CD1c-positive myeloid dendritic cell (primary cell): ENCODE results near the gene LY6G5C.

ENCODE experiments used
- DNase-seq: peaks from one replicate; pipeline ENCODE4 v3.0.0-alpha.2; 2016; ENCODE audit errors: extremely low spot score

LY6G5C gene

DNA sequence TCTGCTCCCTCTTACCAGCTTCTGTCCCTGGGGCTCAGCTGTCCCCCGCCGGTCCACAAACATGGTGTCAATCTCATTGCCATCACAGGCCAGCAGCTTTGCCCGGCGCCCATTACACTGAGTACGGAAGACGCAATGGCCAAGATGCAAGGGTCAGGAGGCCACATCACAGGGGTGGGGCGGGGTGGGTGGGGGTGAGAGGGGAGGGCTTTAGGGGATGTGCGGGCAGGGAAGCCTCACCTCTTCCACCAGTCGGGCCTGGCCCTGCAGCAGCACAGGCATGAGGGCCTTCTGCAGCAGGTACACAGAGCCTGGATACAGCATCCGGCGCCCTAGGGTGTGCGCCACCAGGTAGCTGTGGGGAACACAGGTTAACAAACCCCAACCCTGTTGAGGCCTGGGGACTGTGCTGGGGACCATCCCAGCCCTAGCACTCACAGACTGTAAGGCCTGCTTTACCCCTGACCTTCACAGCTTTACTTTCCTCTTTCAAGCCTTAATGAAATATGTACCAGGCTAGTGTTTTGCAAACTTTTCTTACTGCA lies 10.8 kb upstream of the LY6G5C start:
- no peak for DNase-seq

DNA sequence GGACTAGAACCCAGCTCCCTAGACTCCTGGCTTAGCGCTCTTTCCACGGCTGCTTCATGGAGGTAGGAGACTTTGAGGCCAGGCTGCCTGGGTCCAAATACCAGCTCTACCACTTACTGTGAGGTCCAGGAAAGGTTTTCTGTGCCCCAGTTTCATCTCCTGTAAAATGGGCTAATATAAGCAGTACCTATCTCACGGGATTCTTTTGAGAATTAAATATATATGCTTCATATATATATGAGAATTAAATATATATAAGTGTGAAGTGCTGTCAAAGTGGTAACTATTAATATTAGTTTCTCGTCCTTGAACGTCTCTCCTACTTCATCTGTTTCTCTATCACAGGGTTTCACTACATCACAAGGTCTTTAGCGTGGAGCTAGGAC lies 10.2 kb upstream of the LY6G5C start:
- no peak for DNase-seq

DNA sequence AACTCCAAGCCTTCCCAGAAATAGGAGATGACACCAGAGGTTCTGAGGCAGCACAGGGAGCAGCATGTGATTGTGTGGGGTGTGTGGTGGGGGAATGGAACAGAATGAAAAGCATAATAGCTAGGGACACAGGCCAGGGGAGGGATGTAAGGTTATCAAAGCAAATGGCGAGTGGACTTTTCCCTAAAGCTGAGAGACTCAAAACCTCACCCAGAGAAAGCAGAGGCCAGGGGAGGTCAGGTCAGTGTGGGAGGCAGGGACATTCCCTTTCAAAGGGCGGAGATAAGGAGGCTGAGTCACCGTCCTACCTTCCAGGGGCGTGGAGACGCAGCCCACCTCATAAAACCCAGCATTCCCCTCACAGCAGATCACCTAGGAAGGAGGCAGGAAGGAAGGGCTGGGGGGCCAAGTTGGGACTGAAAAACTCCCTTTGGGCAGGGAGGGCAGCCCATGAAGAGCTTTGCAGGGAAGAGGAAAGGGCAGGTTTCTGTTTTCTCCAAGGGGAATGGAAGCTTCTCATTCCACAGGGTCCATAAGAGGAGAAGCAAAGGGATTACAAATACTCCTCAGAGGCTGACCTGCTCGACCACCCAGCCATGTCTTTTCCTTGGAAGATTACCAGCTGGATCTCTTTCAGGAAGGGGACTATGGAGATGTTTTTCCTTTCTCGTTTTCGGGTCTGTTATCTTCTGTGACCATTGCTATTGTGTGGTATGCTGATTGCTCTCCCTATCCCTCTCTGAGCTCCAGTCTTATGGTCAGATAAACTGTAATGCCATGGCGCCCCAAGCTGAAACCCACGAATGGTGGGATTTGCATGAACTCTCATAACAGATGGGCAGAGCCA lies 9.6 kb upstream of the LY6G5C start:
- DNase-seq: no peak

DNA sequence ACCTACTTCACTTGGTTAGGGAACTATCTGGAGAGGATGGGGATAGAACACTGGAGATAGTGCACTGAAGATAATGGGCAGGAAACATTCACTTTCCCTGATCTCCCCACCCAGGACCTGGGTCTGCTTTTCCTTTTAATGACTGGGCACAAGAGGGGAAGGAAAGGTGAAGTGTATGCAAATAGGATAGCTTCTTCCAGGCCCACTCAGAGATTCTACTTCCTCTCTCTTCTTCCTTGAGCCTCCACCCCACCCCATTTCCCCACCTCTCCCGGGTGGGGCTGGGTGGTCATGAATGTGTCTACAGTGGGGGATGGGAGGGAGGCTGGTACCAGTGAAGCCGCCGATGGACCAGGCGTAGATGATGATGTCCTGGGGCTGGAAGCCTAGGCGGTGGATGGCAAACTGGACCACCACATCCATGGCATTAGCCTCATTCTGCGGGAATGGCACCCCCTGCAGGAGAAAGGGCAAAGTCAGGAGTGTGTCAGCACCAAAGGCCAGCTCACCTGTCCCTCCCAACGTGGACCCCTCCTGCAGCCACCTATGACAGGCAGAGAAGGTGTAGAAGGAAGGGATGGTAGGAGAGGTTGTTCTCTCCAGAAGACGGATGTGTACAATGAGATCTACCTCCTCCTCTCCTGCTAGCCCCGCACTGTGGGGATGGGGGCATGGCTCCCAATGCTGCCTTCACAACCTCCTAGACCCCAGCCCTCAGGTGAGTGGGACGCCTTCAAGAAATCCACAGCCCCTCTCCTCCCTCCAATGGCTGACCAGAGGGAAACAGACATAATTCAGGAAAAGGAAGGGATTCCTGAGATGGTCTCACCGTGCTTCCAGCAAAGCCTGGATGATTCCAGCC lies 8.6 kb upstream of the LY6G5C start:
- DNase-seq: no peak

DNA sequence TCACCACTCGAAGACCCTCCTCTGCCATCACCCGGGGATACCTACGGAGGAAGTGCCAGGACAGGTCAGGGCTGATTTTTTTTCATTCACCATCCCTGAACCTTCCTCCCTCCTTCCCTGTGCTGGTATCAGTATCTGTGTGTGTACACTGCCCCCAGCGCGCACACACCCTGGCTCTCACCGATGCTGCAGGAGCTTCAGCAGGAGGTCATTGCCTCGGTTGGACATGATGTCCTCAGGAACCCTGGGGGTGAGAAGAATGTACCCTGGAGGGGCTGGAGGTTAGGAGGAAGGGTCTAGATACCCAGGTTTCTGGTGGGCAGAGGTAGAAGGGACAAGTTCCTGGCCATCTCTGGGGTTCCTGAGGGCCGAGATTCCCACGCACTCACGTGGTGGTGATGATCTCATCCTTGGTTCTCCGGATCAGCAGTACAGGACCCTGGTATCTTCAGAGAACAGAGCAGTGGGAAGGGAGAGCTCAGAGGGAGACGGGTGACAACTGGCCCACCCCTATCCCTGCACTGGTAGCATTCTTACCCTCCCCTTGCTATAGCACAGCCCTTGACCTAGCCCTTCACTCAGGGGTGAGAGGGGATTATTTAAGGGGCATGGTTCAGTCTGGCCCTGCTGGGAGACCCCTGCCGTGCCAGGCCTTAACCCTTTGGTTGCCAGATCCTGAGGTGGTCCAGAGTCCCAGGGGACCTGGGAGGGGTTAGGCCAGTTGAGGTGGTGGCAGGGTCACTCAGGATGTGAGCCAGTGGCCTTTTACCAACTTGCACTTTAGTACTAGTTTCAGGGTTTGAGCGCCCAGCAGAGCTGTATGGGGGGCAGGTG lies 7.2 kb upstream of the LY6G5C start:
- no peak for DNase-seq

DNA sequence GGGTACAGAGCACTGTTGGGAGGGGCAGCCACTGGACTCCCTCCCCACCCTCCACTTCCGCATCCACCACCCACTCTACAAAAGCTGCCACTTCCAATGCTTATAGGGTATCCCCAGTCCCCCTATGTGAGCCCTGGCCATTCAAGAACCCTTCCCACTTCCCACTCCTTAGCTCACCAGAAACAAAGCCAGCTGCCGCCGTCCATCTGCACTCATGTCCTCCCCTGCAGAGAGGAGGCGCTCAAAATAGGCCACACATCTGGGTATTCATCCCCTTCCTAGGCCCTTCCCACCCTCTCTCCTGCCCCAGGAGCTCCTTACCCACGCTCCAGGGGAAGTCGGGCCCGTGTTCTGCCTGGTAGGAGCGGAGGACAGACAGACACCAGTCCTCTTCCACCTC lies 6.5 kb upstream of the LY6G5C start:
- no peak for DNase-seq

DNA sequence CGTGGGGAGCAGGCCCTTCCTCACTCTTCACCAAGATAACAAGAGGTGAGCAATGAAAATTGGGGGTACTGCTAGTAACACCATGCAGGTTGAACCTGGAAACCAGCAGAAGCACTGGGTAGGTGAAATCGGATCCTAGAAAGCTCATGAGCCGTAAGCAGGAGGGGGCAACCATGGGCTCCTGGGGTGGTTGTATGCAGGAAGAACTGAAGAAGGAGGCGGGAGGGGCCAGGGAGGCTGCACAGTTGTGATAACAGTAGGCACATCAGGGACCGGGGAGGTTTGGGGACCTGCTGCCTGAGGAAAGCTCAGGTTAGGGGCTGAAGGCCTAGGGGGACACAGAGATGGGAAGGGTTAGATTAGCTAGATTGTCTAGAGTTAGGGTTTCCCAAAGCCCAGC lies 5.6 kb upstream of the LY6G5C start:
- DNase-seq: no peak

DNA sequence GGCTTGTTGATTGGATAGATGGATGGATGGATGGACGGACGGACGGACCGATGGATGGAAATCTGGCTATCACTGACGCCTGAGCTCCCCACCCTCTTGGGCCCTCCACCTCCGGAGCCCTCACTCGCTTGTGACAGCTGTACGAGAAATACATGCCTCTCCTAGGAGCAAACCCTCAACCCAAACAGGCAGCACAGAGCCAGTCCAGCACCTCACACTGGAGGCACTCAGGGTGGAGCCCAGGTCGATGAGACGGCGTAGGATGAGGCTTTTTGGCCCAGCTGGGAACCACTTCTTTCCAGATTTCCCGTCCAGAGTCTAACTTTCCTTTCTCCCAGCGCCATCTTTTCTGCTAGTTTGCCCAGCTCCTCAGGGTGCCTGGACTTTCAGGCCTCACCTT lies 2.7 kb upstream of the LY6G5C start:
- DNase-seq: no peak

DNA sequence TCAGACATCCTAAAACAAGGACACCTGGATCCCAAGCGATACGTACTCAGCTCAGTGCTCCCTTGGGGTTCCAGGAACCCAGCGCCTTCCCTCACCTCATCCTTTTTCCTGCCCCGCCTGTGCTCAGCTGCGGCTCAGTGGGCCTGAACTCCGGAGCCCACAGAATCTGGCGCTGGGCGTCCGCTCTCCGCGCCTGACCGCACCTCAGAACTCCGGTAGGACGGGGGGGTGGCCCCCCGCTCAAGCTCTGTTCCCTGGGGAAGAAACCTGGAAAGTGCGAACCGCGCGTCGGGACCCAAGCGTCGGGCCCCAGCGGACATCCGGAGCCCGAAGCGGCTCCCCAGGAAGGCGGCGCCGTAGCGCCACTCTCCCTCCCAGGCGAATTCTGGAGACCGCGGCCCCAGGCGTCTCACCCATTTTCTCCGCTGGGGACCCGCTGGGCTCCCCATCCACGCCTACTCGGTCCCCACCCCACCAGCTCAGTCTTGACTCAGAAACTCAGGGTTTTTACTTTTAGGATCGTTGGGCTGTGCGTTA lies 336 bp upstream of the LY6G5C start:
- peak; percentile 39 for DNase-seq

DNA sequence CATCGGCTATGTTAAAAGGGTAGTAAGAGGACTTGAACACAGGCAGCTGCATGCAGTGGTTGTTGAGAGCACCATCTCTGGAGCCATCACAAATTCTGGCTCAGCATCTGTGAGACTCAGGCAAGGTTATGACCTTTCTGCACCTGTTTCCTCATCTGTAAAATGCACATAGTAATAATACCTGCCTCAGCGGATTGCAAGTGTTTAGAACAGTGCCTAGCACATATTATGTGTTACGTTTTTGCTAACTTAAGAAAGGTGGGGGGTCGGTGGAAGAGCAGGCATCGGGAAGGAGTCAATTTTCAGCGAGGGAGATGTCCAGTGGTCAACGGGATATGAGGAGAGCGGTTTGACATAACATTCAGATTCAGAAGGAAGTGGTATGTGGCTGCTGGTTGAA lies 2.9 kb downstream of the LY6G5C start:
- no peak for DNase-seq

DNA sequence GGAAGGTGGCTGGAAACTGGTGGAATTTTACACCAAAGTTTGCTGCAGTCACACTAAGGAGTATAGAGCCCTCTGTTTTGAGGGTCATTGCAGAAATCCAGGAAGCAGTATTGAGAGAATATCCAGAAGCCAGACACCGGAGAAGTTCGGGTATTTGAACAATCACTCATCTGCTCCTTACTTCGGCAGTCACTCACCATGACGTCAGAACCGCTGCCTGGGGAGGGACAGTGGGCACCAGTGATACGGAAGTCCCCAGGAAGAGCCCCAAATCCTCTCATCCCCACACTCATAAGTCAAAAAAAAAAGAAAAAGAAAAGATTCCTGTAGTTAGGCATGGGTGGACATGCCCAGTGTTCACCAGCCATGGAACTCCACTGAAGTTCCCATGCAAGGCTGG lies 4.0 kb downstream of the LY6G5C start:
- DNase-seq: no peak

DNA sequence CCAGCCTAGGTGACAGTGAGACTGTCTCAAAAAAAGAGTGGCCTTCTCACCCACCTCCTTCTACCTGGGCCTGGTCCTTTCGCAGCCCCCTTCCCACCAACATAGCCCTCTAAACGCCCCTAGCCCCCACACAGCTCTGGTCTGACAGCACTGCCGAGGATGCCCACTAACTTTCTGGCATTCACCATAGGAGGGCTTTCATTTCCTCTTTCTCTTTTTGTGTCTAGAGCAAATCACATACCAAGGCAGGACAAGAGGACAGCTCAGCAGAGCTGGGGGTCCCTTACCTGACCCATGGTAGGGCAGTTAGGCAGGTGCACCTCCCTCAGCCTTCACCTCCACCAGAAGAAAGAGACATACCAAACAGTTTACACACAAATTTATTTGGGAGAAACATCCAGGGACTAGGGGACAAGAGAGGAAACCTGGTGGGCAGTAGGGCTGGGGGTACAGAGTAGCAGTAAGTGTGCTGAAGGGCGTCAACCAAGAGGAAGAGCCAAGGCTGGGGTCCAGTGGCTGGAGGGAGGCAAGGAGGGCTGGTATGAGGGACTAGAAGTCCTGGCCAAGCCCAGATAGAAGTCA lies 4.5 kb downstream of the LY6G5C start:
- DNase-seq: no peak

DNA sequence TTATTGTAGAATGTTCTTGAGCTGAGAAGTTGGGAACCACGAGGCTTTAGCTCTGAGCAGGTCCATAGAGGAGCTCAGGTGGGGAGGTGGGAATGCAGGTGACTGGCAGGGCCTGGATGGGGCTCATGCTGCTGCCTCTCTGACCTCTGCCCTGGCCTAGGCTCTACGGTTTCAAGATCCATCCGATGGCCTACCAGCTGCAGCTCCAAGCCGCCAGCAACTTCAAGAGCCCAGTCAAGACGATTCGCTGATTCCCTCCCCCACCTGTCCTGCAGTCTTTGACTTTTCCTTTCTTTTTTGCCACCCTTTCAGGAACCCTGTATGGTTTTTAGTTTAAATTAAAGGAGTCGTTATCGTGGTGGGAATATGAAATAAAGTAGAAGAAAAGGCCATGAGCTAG lies 11.2 kb downstream of the LY6G5C start, which contains the start of gene LY6G5B:
LY6G5B (plus strand) TSS at position 301 of the 400 bp plus-strand sequence. CDS start 975 bp downstream, outside the sequence.
- no peak for DNase-seq

DNA sequence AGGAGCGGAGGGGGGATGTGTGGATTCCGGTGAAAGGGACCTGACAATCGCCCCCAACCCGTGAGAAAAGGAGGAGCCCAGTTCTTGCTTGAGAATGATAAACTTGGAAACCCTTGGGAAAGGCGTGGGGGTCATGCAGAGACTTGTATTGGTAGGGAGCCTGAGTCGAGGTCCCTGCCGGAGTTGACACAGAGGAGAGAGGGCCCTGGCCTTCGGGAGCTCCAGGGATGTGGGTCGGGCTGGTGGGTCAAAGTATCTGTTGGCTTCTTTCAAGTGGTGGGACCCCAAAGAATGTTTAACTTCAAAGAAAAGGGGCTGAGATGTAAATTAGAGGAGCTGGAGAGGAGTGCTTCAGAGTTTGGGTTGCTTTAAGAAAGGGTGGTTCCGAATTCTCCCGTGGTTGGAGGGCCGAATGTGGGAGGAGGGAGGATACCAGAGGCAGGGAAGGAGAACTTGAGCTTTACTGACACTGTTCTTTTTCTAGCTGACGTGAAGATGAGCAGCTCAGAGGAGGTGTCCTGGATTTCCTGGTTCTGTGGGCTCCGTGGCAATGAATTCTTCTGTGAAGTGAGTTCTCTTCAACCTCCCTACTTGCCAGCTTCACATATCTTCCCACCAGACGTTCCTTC lies 14.4 kb downstream of the LY6G5C start:
- peak; percentile 79 for DNase-seq

DNA sequence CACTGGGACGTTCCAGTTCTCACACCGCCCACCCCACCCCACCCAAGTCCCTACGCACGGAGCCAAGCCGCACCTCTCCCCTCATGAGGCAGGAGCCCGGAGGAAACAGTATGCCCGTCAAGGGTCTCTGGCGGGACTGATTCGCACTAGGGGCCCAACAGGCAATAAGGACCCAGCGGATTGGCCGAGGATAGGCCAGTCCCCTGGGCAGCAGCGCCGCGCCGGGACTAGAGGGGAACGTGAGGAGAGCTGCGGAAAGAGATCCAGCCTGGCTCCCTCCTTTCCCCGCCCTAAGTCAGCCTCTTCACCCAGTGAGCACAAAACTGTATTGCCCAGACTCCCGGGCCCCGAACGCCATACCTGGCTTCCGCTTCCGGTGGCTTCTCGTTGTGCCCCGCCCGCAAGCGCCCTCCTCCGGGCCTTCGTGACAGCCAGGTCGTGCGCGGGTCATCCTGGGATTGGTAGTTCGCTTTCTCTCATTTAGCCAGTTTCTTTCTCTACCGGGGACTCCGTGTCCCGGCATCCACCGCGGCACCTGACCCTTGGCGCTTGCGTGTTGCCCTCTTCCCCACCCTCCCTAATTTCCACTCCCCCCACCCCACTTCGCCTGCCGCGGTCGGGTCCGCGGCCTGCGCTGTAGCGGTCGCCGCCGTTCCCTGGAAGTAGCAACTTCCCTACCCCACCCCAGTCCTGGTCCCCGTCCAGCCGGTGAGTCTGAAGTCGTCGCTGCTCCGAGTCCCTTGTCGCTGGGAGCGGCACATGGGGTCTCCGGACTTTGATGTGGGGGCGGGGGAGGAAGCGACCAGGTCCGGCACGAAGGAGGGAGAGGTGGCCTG lies 15.1 kb downstream of the LY6G5C start, which contains the start of gene CSNK2B:
CSNK2B (plus strand) TSS at position 580 of the 836 bp plus-strand sequence. CDS start 752 bp downstream, outside the sequence.
- peak; percentile 98 for DNase-seq

DNA sequence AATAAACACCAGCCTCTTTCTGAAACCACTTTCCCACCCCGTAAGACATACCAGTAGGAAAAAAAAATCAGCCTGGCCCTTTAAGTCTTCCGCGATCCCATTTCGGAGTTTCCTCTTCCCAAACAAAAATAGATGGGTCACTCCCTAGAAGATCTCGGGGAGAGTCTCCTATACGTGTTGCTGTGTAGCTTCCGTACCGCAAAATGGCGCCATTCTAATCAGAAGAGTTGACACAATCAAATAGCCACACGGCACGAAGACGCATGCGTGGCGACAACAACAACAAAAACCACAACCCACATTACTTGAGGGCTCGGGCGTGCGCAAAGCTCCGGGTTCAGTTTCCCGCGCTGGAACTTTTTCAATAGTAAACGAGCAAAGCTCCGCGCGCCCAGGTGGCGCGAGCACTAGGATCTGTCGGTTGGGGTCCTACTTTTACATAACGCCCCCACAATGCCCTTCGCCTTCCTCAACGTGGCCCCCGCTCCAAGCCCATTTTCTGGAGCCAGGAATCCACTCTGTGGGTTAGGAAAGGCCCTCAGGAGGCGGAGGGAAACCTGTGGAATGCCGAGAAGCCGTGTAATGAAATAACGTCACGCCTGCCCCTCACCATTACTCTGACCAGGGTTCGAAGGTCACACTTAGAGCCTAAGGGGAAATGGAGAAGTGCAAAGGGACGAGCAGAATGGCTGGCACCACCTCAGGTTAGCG lies 15.9 kb downstream of the LY6G5C start, which contains the start of gene GPANK1:
GPANK1 (minus strand) TSS at position 208 of the 711 bp plus-strand sequence. CDS start 519 bp downstream, outside the sequence.
- peak; percentile 97 for DNase-seq

DNA sequence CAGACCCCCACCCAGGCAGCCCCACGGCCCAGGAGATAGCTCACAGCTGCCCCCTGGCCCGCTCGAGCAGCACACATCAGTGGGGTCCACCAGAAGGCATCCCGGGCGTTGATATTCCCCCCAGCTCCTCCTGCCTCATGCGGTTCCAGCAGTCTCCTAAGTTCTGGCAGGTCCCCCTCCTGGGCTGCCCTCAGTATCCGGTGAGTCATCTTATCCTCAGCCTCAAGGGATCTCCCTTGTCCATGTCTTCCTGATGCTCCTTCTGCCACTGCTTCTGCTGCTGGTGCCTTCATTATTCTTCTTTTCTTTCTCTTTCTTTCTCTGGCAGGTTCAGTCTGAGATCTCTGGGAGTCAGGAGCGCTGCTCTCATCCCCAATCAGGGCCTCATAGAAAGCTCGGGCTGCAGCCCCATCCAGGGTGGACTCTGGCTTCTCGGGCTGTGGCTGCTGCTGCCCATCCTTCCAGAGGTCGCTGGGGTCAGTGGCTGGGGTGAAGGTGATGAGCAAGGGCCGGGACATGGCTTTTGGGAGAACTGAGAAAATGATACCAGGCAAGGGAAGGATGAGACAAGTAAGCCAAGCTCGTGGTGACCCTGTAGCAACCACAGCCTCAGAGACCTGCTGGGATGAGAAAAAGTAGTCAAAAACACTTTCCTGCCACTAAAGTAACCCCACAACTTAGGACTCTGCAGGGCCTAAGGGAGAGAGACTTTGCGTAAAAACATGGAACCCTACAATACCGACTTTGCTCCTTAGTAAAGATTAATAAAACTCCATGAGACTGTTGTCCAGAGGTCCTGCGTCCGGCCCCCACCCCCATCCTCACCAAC lies 16.7 kb downstream of the LY6G5C start:
- DNase-seq: no peak
